H9 (cell line): ENCODE data around the gene RMDN2. TPM values are rescaled to one million over a fixed set of nuclear protein-coding genes. Genes with fewer than 3 reads are reported as not detected.
A peak's percentile ranks its signal among the peaks of the same experiment; 100 is the strongest.

ENCODE experiments used
- DNase-seq: peaks from one replicate; pipeline ENCODE4 v3.0.0-alpha.2; 2017
- H2AFZ ChIP-seq: one replicate; pipeline ENCODE4 v1.6.1; 2013; ENCODE audit warnings: mild to moderate bottlenecking, low read length, control low read depth, moderate library complexity
- H2AK5ac ChIP-seq: 2 replicates; pipeline ENCODE4 v1.6.1; 2013; ENCODE audit warnings: low read length, control low read depth, mixed read lengths; ENCODE audit not compliant: insufficient read length
- H2BK120ac ChIP-seq: one replicate; pipeline ENCODE4 v1.6.1; 2013; ENCODE audit warnings: low read depth, mild to moderate bottlenecking, low read length, control low read depth, inconsistent platforms; ENCODE audit not compliant: poor library complexity, severe bottlenecking
- H2BK12ac ChIP-seq: 2 replicates; pipeline ENCODE4 v1.6.1; 2013; ENCODE audit warnings: low read length, control low read depth, mixed read lengths, low read depth; ENCODE audit not compliant: insufficient read length
- H2BK15ac ChIP-seq: 2 replicates; pipeline ENCODE4 v1.6.1; 2013; ENCODE audit warnings: low read depth, low read length, control low read depth
- H2BK20ac ChIP-seq: one replicate; pipeline ENCODE4 v1.6.1; 2013; ENCODE audit warnings: low read depth, mild to moderate bottlenecking, low read length, control low read depth, inconsistent platforms; ENCODE audit not compliant: poor library complexity, severe bottlenecking
- H2BK5ac ChIP-seq: 2 replicates; pipeline ENCODE4 v1.6.1; 2013; ENCODE audit warnings: low read length, control low read depth, mixed read lengths; ENCODE audit not compliant: insufficient read length
- H3K14ac ChIP-seq: 2 replicates; pipeline ENCODE4 v1.6.1; 2013; ENCODE audit warnings: low read length, control low read depth; ENCODE audit not compliant: insufficient read depth
- H3K18ac ChIP-seq: 2 replicates; pipeline ENCODE4 v1.6.1; 2013; ENCODE audit warnings: low read depth, mild to moderate bottlenecking, mixed read lengths, low read length, control low read depth; ENCODE audit not compliant: insufficient read length
- H3K23ac ChIP-seq: 2 replicates; pipeline ENCODE4 v1.6.1; 2013; ENCODE audit warnings: low read length, control low read depth, mixed read lengths, low read depth; ENCODE audit not compliant: insufficient read length
- H3K23me2 ChIP-seq: 2 replicates; pipeline ENCODE4 v1.6.1; 2013; ENCODE audit warnings: low read depth, mild to moderate bottlenecking, mixed read lengths, low read length, control low read depth; ENCODE audit not compliant: insufficient read length, poor library complexity, severe bottlenecking
- H3K27ac ChIP-seq: 2 replicates; pipeline ENCODE4 v1.5.1; 2013; ENCODE audit warnings: low read length, control low read depth, mixed read lengths, low read depth; ENCODE audit not compliant: insufficient read length
- H3K27me3 ChIP-seq: 2 replicates; pipeline ENCODE4 v1.6.1; 2013; ENCODE audit warnings: low read length, control low read depth, inconsistent platforms; ENCODE audit not compliant: insufficient read depth
- H3K4ac ChIP-seq: 2 replicates; pipeline ENCODE4 v1.6.1; 2013; ENCODE audit warnings: low read depth, mild to moderate bottlenecking, control low read depth, inconsistent platforms, low read length, moderate library complexity
- H3K4me1 ChIP-seq: 2 replicates; pipeline ENCODE4 v1.6.1; 2013; ENCODE audit warnings: low read length, control low read depth, inconsistent platforms; ENCODE audit not compliant: insufficient read depth
- H3K4me2 ChIP-seq: 2 replicates; pipeline ENCODE4 v1.6.1; 2013; ENCODE audit warnings: low read length, control low read depth, mixed read lengths; ENCODE audit not compliant: insufficient read length, insufficient read depth
- H3K56ac ChIP-seq: 2 replicates; pipeline ENCODE4 v1.6.1; 2013; ENCODE audit warnings: low read depth, mild to moderate bottlenecking, mixed read lengths, low read length, control low read depth; ENCODE audit not compliant: insufficient read length
- H3K79me1 ChIP-seq: 2 replicates; pipeline ENCODE4 v1.6.1; 2013; ENCODE audit warnings: low read depth, mild to moderate bottlenecking, moderate library complexity, low read length, control low read depth, inconsistent platforms; ENCODE audit not compliant: insufficient read depth, poor library complexity, severe bottlenecking
- H3K79me2 ChIP-seq: 2 replicates; pipeline ENCODE4 v1.6.1; 2013; ENCODE audit warnings: low read length, control low read depth, inconsistent platforms; ENCODE audit not compliant: insufficient read depth
- H3K9ac ChIP-seq: 2 replicates; pipeline ENCODE4 v1.6.1; 2013; ENCODE audit warnings: low read length, control low read depth, mixed read lengths; ENCODE audit not compliant: insufficient read length; ENCODE audit errors: extremely low read depth
- H3K9me3 ChIP-seq: one replicate; pipeline ENCODE4 v1.6.1; 2013; ENCODE audit warnings: low read depth, low read length, inconsistent platforms; ENCODE audit not compliant: control insufficient read depth
- H3T11ph ChIP-seq: one replicate; pipeline ENCODE4 v1.6.1; 2013; ENCODE audit warnings: mild to moderate bottlenecking, low read length, control low read depth, inconsistent platforms
- H4K20me1 ChIP-seq: one replicate; pipeline ENCODE4 v1.6.1; 2013; ENCODE audit not compliant: control insufficient read depth, insufficient read length, insufficient read depth
- H4K5ac ChIP-seq: 2 replicates; pipeline ENCODE4 v1.6.1; 2013; ENCODE audit warnings: low read depth, mild to moderate bottlenecking, mixed read lengths, low read length, control low read depth; ENCODE audit not compliant: insufficient read length
- H4K8ac ChIP-seq: replicated peaks from 2 replicates; pipeline ENCODE4 v1.6.1; 2013; ENCODE audit warnings: low read length, control low read depth, mixed read lengths, low read depth; ENCODE audit not compliant: insufficient read length
- H4K91ac ChIP-seq: 2 replicates; pipeline ENCODE4 v1.6.1; 2013; ENCODE audit warnings: low read depth, mild to moderate bottlenecking, moderate library complexity, mixed read lengths, low read length, control low read depth; ENCODE audit not compliant: insufficient read length
- H3K27ac Mint-ChIP-seq, 3 experiments: 2 replicates in 2 of 3; 3 replicates in 1 of 3; pipeline ENCODE4 v1.8.0; 2020 to 2021; ENCODE audit warnings: mixed read lengths in 3 of 3, mild to moderate bottlenecking in 1 of 3, moderate library complexity in 1 of 3
- H3K27me3 Mint-ChIP-seq: 2 replicates; pipeline ENCODE4 v1.8.0; 2021; ENCODE audit warnings: low read depth, mild to moderate bottlenecking, moderate library complexity, mixed read lengths
- H3K36me3 Mint-ChIP-seq, 3 experiments: 2 replicates in 2 of 3; 3 replicates in 1 of 3; pipeline ENCODE4 v1.8.0; 2020 to 2021; ENCODE audit warnings: low read depth in 3 of 3, mixed read lengths in 3 of 3; ENCODE audit not compliant: insufficient read depth in 1 of 3
- H3K4me1 Mint-ChIP-seq, 2 experiments: 2 replicates each; pipeline ENCODE4 v1.8.0; 2020; ENCODE audit warnings: mixed read lengths in 2 of 2
- H3K4me3 Mint-ChIP-seq, 2 experiments: 2 replicates in 1 of 2; 3 replicates in 1 of 2; pipeline ENCODE4 v1.8.0; 2020 to 2021; ENCODE audit warnings: mild to moderate bottlenecking in 2 of 2, mixed read lengths in 2 of 2, moderate library complexity in 1 of 2
- H3K9me3 Mint-ChIP-seq, 2 experiments: 2 replicates in 1 of 2; 3 replicates in 1 of 2; pipeline ENCODE4 v1.8.0; 2020; ENCODE audit warnings: mild to moderate bottlenecking in 2 of 2, mixed read lengths in 2 of 2, moderate library complexity in 1 of 2
- WGBS: extraction: QIAGEN DNeasy Blood & Tissue Kit; methylation state at CpG from one replicate; pipeline ENCODE4 v1.1.7; 2013; ENCODE audit warnings: missing lambda C conversion rate, low lambda C conversion rate, mixed read lengths; ENCODE audit not compliant: insufficient read length; ENCODE audit errors: extremely low coverage; 5-methylcytosine and 5-hydroxymethylcytosine counted together
- total RNA-seq: library from RNA; stranded (reverse); gene quantifications from 2 replicates; pipeline ENCODE4 v1.2.1, GENCODE V29; 2021
- TF ChIP-seq, protein P1 (sequence below): fragments of 200-600 bp; sonication (generic); conservative IDR thresholded peaks from 3 replicates; pipeline ENCODE4 v1.8.0; 2021; ENCODE audit warnings: antibody characterized with exemption, mild to moderate bottlenecking

Gene RMDN2
- total RNA-seq, 1 experiment from 2014 or later: 2.8 TPM

DNA sequence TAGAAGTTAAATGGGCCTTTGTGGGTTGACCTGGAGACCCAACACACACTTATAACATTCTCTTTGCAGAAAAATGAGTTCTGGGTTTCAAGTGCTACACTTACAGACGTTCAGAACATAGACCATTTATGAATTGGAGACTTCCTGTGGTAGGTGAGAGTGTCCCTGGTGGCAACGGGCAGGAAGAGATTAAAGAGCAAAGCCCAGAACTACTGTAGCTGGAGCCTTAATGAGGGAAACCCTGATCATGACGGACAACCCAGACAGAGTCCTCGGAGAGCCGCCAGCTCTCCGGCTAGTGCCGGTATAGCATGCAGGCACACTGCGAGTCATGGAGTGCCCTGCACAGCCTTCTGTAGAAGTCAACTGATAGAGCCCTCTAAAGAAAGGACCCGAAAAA is 44.5 kb upstream of the RMDN2 start:
- Histone ChIP-seq H3K14ac (no peak overlapping the region), H3T11ph (no peak overlapping the region), H2AFZ (no peak overlapping the region), H3K9ac (no peak overlapping the region), H4K20me1 (no peaks in the 10 kb centered on the region), H3K23ac (no peak overlapping the region), H3K4me1 (no peaks in the 10 kb centered on the region; the same call in 1 of the 2 replicates), H3K9me3 (no peaks in the 10 kb centered on the region), H4K8ac (no peak overlapping the region), H2BK20ac (no peak overlapping the region), H4K91ac (no peak overlapping the region), H2AK5ac (no peak overlapping the region), H3K4ac (no peak overlapping the region), H2BK120ac (no peak overlapping the region), H3K79me2 (no peaks in the 10 kb centered on the region), H3K27ac (no peak overlapping the region), H3K18ac (no peak overlapping the region), H3K27me3 (no peaks in the 10 kb centered on the region), H3K4me2 (no peak overlapping the region), H2BK15ac (no peak overlapping the region), H3K56ac (no peak overlapping the region), H3K23me2 (no peaks in the 10 kb centered on the region), H2BK5ac (no peak overlapping the region), H2BK12ac (no peak overlapping the region), H3K79me1 (no peaks in the 10 kb centered on the region), H4K5ac (no peak overlapping the region)
- no peaks in the 10 kb centered on the region; a peak in 1 of 5 replicates for H3K9me3 Mint-ChIP-seq
- no peak for DNase-seq
- H3K36me3 Mint-ChIP-seq: no peaks in the 10 kb centered on the region
- H3K27ac Mint-ChIP-seq: peak overlapping the region in 1 of 3 experiments; percentile 80; a peak in 1 of 7 replicates
- TF ChIP-seq, protein P1, sequence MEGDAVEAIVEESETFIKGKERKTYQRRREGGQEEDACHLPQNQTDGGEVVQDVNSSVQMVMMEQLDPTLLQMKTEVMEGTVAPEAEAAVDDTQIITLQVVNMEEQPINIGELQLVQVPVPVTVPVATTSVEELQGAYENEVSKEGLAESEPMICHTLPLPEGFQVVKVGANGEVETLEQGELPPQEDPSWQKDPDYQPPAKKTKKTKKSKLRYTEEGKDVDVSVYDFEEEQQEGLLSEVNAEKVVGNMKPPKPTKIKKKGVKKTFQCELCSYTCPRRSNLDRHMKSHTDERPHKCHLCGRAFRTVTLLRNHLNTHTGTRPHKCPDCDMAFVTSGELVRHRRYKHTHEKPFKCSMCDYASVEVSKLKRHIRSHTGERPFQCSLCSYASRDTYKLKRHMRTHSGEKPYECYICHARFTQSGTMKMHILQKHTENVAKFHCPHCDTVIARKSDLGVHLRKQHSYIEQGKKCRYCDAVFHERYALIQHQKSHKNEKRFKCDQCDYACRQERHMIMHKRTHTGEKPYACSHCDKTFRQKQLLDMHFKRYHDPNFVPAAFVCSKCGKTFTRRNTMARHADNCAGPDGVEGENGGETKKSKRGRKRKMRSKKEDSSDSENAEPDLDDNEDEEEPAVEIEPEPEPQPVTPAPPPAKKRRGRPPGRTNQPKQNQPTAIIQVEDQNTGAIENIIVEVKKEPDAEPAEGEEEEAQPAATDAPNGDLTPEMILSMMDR: no peak
- WGBS: no CpG with 5 or more reads among the region's 9 CpGs
- peaks cover 32 to 33% of the 10 kb centered on the region in 2 experiments for H3K4me1 Mint-ChIP-seq
- H3K4me3 Mint-ChIP-seq: no peak overlapping the region
- H3K27me3 Mint-ChIP-seq: 0 out of 2 replicates have a peak, but pooled peaks cover 2% of the 10 kb centered on the region
